ENCODE data around the gene CMIP. TPM values are rescaled to one million over a fixed set of nuclear protein-coding genes. Genes with fewer than 3 reads are reported as not detected.

Gene CMIP
- total RNA-seq, 2 donors from 2014 or later: 7.7 to 19.2 TPM

- Histone ChIP-seq H3K36me3 (peaks cover 23% of the 10 kb centered on the region), H3K4me1 (no peaks in the 10 kb centered on the region), H3K4me3 (no peak overlapping the region), H3K9me3 (no peaks in the 10 kb centered on the region), H3K27ac (no peak overlapping the region), H3K27me3 (no peaks in the 10 kb centered on the region)
- TF ChIP-seq CTCF (IDR thresholded peaks at IDR 0.05): no peak
- no peak for DNase-seq (ENCODE audit: low spot score)
Observed at GRCh38 chr16:81707411-81708265, 263.0 kb downstream of the CMIP start.

GRCh38 chr16:81708266-81709015, 263.8 kb downstream of the CMIP start:
- Histone ChIP-seq H3K4me3 (no peak overlapping the region), H3K27ac (no peak overlapping the region), H3K36me3 (peaks cover 23% of the 10 kb centered on the region), H3K4me1 (no peaks in the 10 kb centered on the region), H3K9me3 (no peaks in the 10 kb centered on the region), H3K27me3 (no peaks in the 10 kb centered on the region)
- TF ChIP-seq CTCF (IDR thresholded peaks at IDR 0.05): no peak
- no peak for DNase-seq (ENCODE audit: low spot score)

- no peak overlapping the region for H3K27ac ChIP-seq
- no peak overlapping the region for H3K4me3 ChIP-seq
- no peak for TF ChIP-seq CTCF (IDR thresholded peaks at IDR 0.05)
- H3K9me3 ChIP-seq: no peaks in the 10 kb centered on the region
- H3K27me3 ChIP-seq: no peaks in the 10 kb centered on the region
- no peak for DNase-seq (ENCODE audit: low spot score)
- H3K4me1 ChIP-seq: no peaks in the 10 kb centered on the region
- peaks cover 23% of the 10 kb centered on the region for H3K36me3 ChIP-seq
Observed at GRCh38 chr16:81709016-81709900, 264.6 kb downstream of the CMIP start.

- Histone ChIP-seq H3K36me3 (peaks cover 18% of the 10 kb centered on the region), H3K4me3 (no peak overlapping the region), H3K27ac (no peak overlapping the region), H3K27me3 (no peaks in the 10 kb centered on the region), H3K4me1 (no peaks in the 10 kb centered on the region), H3K9me3 (no peaks in the 10 kb centered on the region)
- DNase-seq (ENCODE audit: low spot score): no peak
- TF ChIP-seq CTCF (IDR thresholded peaks at IDR 0.05): no peak
Observed at GRCh38 chr16:81710044-81710443, 265.4 kb downstream of the CMIP start.

- H3K9me3 ChIP-seq: no peaks in the 10 kb centered on the region
- no peak for TF ChIP-seq CTCF (IDR thresholded peaks at IDR 0.05)
- no peaks in the 10 kb centered on the region for H3K27me3 ChIP-seq
- no peaks in the 10 kb centered on the region for H3K4me1 ChIP-seq
- DNase-seq (ENCODE audit: low spot score): no peak
- H3K27ac ChIP-seq: no peak overlapping the region
- peaks cover 14% of the 10 kb centered on the region for H3K36me3 ChIP-seq
- H3K4me3 ChIP-seq: no peak overlapping the region
Observed at GRCh38 chr16:81710596-81710995, 266.0 kb downstream of the CMIP start.

Data from right atrium auricular region (tissue), 2 donors.